Mesenteric fat pad (tissue), 1 donor: Measurements from ENCODE around the gene ULBP2. TPM values are rescaled to one million over a fixed set of nuclear protein-coding genes. Genes with fewer than 3 reads are reported as not detected.
"Not testable (repeated sequence)": the region's sequence is repeated elsewhere in the genome, so short reads cannot be mapped to it uniquely, and the experiment has no call there.

ENCODE experiments used
- DNase-seq: peaks from one replicate; pipeline ENCODE4 v3.0.0-alpha.2; 2020; ENCODE audit warnings: low spot score
- total RNA-seq: library from RNA; stranded (reverse); fragmentation: NEBNext Ultra II Directional; extraction: Animal tissue kit (Norgen Biotek cat#: 25700); gene quantifications from one replicate; pipeline ENCODE4 v1.2.1, GENCODE V29; 2021
- donor health status: DM: yes; HTN: yes; CAD: no.

The ULBP2 gene
- total RNA-seq, 1 donor from 2014 or later = 0.96 TPM

GRCh38 chr6:149925974-149926777 is 15.6 kb upstream of the ULBP2 start:
- peak; percentile 93 for DNase-seq

GRCh38 chr6:149927025-149927424 is 14.8 kb upstream of the ULBP2 start:
- DNase-seq = not testable (repeated sequence)

- DNase-seq = peak; percentile 53
These were observed 12.4 kb upstream of the ULBP2 start for GRCh38 chr6:149929422-149929821.

DNA sequence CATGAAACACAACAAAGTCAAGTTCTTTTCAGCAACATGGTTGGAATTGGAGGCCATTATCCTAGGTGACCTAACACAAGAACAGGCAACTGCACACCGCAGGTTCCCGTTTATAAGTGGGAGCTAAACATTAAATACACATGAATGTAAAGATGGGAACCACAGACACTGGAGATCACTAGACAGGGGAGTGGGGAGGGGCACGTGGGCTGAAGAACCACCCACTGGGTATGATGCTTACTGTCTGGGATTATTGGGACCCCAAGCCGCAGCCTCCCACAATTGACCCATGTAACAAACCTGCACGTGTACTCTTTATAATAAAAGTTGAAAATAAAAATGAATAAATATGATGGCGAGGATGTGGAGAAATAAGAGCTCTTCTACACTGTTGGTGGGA is 10.3 kb upstream of the ULBP2 start:
- DNase-seq = no peak

- DNase-seq = no peak
These were observed 8.8 kb upstream of the ULBP2 start for GRCh38 chr6:149933036-149933435.

GRCh38 chr6:149933461-149933860 is 8.4 kb upstream of the ULBP2 start:
- peak; percentile 35 for DNase-seq

DNA sequence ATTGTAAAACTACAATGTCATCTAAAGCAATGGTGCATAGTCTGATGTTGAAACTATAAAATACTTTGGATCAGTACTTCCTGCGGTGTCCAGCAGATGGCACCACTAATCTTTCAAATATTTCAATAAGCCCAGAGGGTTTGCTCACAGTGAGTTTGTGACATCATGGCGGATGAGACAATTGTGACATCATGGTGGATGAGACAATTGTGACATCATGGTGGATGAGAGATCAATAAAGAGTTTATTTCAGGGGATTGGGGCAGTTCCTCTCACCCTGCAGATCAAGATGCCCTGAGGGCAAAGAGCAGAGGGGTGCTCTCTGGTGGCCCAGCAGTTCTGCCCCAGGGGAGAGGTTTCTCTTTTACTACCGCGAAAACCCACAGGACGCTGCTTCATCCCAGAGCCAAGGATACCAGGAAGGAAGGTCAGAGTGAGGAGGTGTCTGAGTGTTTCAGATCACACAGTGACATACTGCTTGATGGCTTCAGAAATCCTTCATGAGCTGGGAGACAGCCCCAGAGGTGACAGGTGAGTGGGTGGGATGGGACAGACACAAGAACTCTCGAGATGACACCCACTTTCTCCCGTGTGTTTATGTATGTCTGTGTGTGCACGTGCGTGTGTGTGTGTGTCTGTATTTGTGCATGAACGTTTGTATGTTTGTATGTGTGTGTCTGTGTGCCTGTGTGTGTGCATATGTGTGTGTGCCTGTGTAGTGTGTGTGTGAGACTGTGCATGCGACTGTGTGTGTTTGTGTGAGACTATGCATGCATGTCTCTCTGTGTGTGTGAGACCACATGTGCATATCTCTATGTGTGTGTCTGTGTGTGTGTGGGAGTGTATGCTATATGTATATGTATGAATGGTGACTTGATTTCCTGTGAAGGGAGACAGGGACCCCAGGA is 7.3 kb upstream of the ULBP2 start:
- DNase-seq = peak; percentile 57

- DNase-seq = no peak
These were observed 6.6 kb upstream of the ULBP2 start for GRCh38 chr6:149935246-149935645.

- no peak for DNase-seq
These were observed 6.1 kb upstream of the ULBP2 start for GRCh38 chr6:149935668-149936067.

- no peak for DNase-seq
These were observed 5.1 kb upstream of the ULBP2 start for GRCh38 chr6:149936743-149937142.

DNA sequence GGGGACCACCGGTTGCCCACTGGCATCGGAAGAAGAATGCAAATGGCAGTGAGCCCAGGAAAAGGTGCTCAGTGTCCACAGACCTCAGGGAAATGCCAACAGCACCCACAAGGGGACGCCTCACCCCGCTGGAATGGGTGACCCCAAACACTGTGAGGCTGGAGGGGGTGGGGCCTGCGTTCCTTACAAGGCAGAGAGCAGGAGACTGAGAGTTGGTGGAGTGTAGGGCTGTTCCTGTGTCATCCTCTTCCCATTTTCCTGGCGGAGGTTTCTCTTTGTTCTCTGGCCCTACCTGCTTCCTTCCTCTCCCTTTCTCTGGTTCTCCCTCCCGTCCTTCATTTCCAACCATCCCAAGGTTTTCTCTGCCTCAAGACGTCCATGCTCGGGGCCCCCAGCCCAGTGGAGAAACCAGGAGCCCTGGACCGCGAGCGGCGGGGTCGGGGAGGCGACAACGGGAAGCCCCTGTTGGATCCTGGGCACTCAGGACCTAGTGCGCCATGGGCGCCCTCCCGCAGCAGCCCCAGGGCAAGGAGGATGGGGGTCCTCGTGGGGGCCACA is 3.7 kb upstream of the ULBP2 start:
- not testable (repeated sequence) for DNase-seq

DNA sequence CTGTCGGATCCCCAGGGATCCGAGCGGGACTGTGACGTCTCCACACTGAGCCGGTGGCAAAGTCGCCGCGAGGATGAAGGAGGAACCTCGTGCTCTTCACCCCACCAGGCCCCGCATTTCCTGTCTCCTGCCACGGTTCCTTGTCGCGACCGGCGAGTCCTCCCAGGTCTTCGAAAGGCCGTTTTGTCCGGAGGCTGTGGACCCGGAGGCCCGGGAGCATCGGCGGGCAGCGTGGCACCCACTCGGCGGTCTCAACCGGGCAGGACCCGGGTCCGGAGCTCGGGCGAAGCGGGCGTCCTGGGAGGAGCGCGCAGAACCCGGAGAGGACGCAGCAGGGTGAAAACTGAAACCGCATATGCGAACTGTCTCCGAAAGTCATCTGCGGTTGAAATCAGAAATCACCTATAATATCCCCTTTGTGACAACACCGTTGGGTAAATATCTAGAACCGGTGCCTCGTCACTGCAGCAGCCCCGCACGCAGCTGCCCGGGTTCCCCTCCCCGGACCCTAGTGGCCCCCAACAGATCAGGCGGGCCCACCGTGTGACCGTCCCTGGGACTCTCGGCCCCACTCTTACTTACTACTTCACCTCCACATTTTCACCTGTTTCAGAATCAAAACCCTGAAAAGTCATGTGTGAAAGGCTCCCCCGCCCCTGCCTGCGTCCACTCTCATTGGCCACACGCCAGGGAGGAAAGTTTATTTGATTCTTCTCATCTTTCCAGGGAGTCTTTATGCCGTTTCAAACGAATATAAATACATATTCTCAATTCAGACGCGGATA is 3.1 kb upstream of the ULBP2 start:
- DNase-seq = no peak

GRCh38 chr6:149939356-149939648 is 2.5 kb upstream of the ULBP2 start:
- DNase-seq = no peak

GRCh38 chr6:149939909-149940671 is 1.7 kb upstream of the ULBP2 start:
- no peak for DNase-seq

DNA sequence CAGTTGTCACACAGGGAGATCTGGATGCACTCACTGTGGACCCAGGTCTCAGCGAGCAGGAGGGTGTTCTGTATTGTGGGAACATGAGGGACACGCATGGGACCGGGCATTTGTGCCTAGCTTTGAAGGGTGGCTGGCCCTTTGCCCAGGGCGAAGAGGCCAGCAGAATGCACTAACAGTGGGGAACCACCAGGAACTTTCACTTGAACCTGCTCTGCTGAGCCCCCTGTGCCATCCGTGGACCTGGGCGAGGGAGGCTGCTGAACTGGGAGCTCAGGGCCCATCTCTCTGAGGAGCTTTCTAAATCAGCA is 1.2 kb upstream of the ULBP2 start:
- no peak for DNase-seq

- no peak for DNase-seq
These were observed 631 bp downstream of the ULBP2 start for GRCh38 chr6:149942461-149942829.

DNA sequence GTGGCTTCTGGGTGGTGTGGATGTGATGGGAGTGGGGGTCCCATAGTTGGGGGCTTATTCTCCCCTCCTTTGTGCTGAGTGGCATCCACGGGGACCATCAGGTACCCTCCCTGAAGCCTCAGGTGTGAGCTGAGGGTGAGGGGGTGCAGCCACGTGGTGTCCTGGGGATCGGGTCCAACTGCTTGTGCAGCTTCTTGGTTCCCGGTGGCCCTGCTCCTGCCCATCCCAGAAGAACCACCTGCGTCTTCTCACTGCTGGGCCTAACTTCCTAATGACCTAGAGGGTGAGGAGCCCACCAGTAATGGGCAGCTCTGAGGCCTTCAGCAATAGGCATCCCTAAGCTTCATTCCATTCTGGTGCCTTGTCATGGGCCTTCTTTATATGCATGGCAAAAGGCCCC is 1.5 kb downstream of the ULBP2 start:
- not testable (repeated sequence) for DNase-seq

GRCh38 chr6:149945276-149945675 is 3.5 kb downstream of the ULBP2 start:
- not testable (repeated sequence) for DNase-seq

GRCh38 chr6:149946631-149947030 is 4.8 kb downstream of the ULBP2 start:
- peak; percentile 81 for DNase-seq

DNA sequence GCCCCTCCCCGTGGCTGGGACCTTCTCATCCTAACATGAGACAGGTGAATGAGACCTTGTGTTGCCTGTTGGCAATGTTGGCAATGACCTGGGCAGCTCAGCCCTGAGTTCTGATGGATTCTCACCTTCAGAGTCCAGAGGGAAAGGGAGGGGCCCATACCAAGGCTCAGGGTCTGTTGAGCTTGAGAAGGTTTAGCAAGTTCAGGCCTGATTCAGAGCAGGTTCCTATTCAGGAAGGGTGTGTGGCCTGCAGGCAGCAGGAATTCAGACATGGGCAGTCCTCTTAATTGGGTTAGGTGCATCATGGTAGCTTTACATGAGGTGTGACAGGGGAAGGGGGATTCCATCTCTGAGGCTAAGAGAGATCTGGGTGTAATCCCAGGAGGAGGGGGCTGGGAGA is 5.7 kb downstream of the ULBP2 start:
- not testable (repeated sequence) for DNase-seq

DNA sequence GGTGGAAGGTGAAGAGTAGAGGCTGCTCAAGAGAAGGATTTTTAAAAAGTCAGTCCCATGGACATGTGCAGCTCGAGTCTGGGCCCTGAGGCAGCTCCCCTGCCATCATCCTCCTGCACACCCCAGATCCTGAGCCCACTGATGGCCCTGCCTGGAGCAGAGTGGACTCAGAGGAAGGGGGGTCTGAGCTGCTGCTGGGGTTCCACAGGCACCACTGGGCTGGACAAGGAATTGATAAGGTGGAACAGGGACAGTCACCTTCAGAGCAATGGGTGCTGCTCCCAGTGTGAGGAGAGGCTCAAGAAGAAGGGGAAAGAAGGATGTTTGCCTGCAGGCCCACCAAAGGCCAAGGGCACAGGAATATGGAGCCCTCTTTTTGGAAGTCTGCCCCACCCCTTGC is 6.2 kb downstream of the ULBP2 start:
- no peak for DNase-seq
